Thymus (tissue), 11 donors: ENCODE data around the gene SERPINB1. TPM values are rescaled to one million over a fixed set of nuclear protein-coding genes. Genes with fewer than 3 reads are reported as not detected.

Experiments used
- DNase-seq, 9 donors: peaks; one replicate each; pipeline ENCODE4 v3.0.0-alpha.2; 2013; ENCODE audit warnings: low spot score in 9 of 9, low read depth in 6 of 9, missing footprints in 1 of 9
- H3K27ac ChIP-seq, 2 donors: one replicate each; pipeline ENCODE4 v1.5.1; 2013; ENCODE audit warnings: control low read depth in 1 of 2, low read depth in 1 of 2, low read length in 1 of 2, mild to moderate bottlenecking in 1 of 2, moderate library complexity in 1 of 2
- H3K27me3 ChIP-seq, 2 donors: one replicate each; pipeline ENCODE4 v1.5.1; 2013; ENCODE audit warnings: low read length in 1 of 2; ENCODE audit not compliant: control insufficient read depth in 2 of 2, insufficient read depth in 1 of 2
- H3K36me3 ChIP-seq, 2 donors: one replicate each; pipeline ENCODE4 v1.5.1; 2013; ENCODE audit warnings: low read length in 1 of 2, mild to moderate bottlenecking in 1 of 2, moderate library complexity in 1 of 2; ENCODE audit not compliant: control insufficient read depth in 2 of 2, insufficient read depth in 2 of 2
- H3K4me1 ChIP-seq, 2 donors: one replicate each; pipeline ENCODE4 v1.5.1; 2013; ENCODE audit warnings: low read length in 2 of 2; ENCODE audit not compliant: control insufficient read depth in 2 of 2, insufficient read depth in 2 of 2
- H3K4me3 ChIP-seq, 2 donors: one replicate each; pipeline ENCODE4 v1.5.1; 2013; ENCODE audit warnings: low read length in 2 of 2, control low read depth in 1 of 2, mild to moderate bottlenecking in 1 of 2
- H3K9me3 ChIP-seq, 2 donors: one replicate each; pipeline ENCODE4 v1.5.1; 2013; ENCODE audit warnings: low read length in 1 of 2, mild to moderate bottlenecking in 1 of 2; ENCODE audit not compliant: control insufficient read depth in 2 of 2, insufficient read depth in 1 of 2
- WGBS: extraction: QIAGEN DNeasy Blood & Tissue Kit; methylation state at CpG from one replicate; pipeline ENCODE4 v1.1.7; 2013; 5-methylcytosine and 5-hydroxymethylcytosine counted together
- polyA plus RNA-seq: library from polyadenylated mRNA; stranded (reverse); fragments of 200-250 nt; gene quantifications from one replicate; pipeline ENCODE4 v1.2.3, GENCODE V29; 2013
- total RNA-seq: library from RNA; stranded (reverse); fragments of 120-200 nt; gene quantifications from one replicate; pipeline ENCODE4 v1.2.4, GENCODE V29; 2013
- donor health status: healthy.

Gene SERPINB1
- total and polyA plus RNA-seq, 2 donors = 29.9 to 120 TPM

DNA sequence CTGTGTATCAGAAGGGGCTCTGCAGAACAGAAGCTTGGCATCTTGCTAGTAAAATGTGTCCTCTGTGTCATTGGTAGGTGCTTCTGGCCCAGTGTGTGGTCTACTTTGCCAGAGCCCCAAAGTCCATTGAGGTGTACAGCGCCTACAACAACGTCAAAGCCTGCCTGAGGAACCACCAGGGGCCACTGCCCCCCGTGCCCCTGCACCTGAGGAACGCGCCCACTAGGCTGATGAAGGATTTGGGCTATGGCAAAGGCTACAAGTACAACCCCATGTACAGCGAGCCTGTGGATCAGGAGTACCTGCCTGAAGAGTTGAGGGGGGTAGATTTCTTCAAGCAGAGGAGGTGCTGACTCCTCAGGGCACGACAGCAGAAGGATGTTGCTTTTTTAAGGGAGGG lies 56.7 kb downstream of the SERPINB1 start:
- H3K4me1 ChIP-seq = peaks cover 0 to 4% of the 10 kb centered on the region in 2 donors
- no peak overlapping the region for H3K4me3 ChIP-seq
- H3K36me3 ChIP-seq = peaks cover 54 to 67% of the 10 kb centered on the region in 2 donors
- DNase-seq = no peak
- no peaks in the 10 kb centered on the region for H3K9me3 ChIP-seq
- 98% methylated on average over 7 of the region's 7 CpGs for WGBS
- H3K27ac ChIP-seq = no peak overlapping the region
- H3K27me3 ChIP-seq = no peaks in the 10 kb centered on the region

DNA sequence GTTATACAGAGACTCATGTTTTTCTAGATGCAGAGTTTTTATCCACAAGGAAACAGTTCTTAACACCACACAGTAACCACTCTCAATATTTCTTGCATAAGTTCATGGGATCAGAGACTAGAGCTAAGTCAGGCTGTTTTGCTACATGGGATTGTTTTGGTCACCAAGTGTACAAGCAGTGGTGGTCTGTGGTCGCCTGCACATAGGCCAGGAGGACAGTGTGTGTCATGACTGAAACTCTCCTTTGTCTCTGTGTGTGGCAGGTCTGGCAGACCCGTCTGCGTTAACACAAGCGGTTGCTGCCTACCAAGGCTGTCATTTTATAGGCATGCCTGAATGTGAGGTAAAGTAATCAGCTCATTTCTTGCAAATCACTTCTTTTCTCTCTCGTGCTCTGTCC lies 57.6 kb downstream of the SERPINB1 start:
- Histone ChIP-seq H3K4me1 (peaks cover 0 to 4% of the 10 kb centered on the region in 2 donors), H3K4me3 (no peak overlapping the region), H3K27ac (no peak overlapping the region), H3K27me3 (no peaks in the 10 kb centered on the region), H3K36me3 (peaks cover 60 to 72% of the 10 kb centered on the region in 2 donors), H3K9me3 (no peaks in the 10 kb centered on the region)
- DNase-seq = no peak
- WGBS = 88% methylated on average over 5 of the region's 5 CpGs

- Histone ChIP-seq H3K36me3 (peaks cover 62 to 79% of the 10 kb centered on the region in 2 donors), H3K4me3 (no peak overlapping the region), H3K27me3 (no peaks in the 10 kb centered on the region), H3K4me1 (peaks cover 0 to 4% of the 10 kb centered on the region in 2 donors), H3K9me3 (no peaks in the 10 kb centered on the region), H3K27ac (no peak overlapping the region)
- DNase-seq = no peak
- WGBS = 47% methylated on average over 19 of the region's 19 CpGs
Observed at GRCh38 chr6:2783188-2783963, 58.3 kb downstream of the SERPINB1 start.

DNA sequence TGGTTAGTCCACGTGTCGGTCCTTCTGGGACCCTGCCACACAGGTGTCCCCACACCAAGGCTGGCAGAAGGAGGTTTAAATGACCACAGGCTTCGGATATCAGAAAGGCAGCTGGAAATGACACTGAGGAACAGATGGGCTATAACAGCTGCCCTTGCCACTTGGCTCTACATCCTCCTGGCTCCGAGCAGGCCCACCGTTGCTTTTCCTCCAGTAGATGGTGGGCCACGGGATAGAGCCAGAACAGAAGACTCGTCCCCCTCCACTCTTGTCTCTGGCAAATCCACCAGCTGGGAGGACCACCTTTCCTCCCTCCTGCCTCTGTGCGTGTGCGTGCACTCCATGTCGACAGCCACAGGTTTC lies 58.9 kb downstream of the SERPINB1 start:
- Histone ChIP-seq H3K9me3 (no peaks in the 10 kb centered on the region), H3K36me3 (peaks cover 62 to 82% of the 10 kb centered on the region in 2 donors), H3K27ac (no peak overlapping the region), H3K27me3 (no peaks in the 10 kb centered on the region), H3K4me1 (peaks cover 0 to 4% of the 10 kb centered on the region in 2 donors), H3K4me3 (no peak overlapping the region)
- no peak for DNase-seq
- 86% methylated on average over 10 of the region's 10 CpGs for WGBS

- 69% methylated on average over 9 of the region's 9 CpGs for WGBS
- no peak for DNase-seq
Observed at GRCh38 chr6:2782356-2782708, 59.3 kb downstream of the SERPINB1 start.

More at GRCh38 chr6:2782356-2782708, 59.3 kb downstream of the SERPINB1 start:
- Histone ChIP-seq H3K4me1 (peaks cover 0 to 4% of the 10 kb centered on the region in 2 donors), H3K9me3 (no peaks in the 10 kb centered on the region), H3K4me3 (no peak overlapping the region), H3K27me3 (no peaks in the 10 kb centered on the region), H3K27ac (no peak overlapping the region), H3K36me3 (peaks cover 62 to 83% of the 10 kb centered on the region in 2 donors)

Other genes starting within 250 kb of the SERPINB1 start
- 0.42 TPM for gene MYLK4, start 90.9 kb downstream of the SERPINB1 start, total RNA-seq
- gene MYLK4, start 90.9 kb downstream of the SERPINB1 start, polyA plus RNA-seq = 0.52 TPM
- gene WRNIP1, start 76.5 kb downstream of the SERPINB1 start, total RNA-seq = 48.3 TPM
- 85.3 TPM for gene WRNIP1, start 76.5 kb downstream of the SERPINB1 start, polyA plus RNA-seq
- 18.7 TPM for gene SERPINB9, start 61.4 kb upstream of the SERPINB1 start, total RNA-seq
- gene SERPINB9, start 61.4 kb upstream of the SERPINB1 start, polyA plus RNA-seq = 29.5 TPM
- 23.1 TPM for gene SERPINB6, start 129.7 kb upstream of the SERPINB1 start, total RNA-seq
- 84.3 TPM for gene SERPINB6, start 129.7 kb upstream of the SERPINB1 start, polyA plus RNA-seq
- gene NQO2, start 158.0 kb upstream of the SERPINB1 start, total RNA-seq = 16.4 TPM
- 21.7 TPM for gene NQO2, start 158.0 kb upstream of the SERPINB1 start, polyA plus RNA-seq
- 15.5 TPM for gene RIPK1, start 226.6 kb upstream of the SERPINB1 start, total RNA-seq
- 25.2 TPM for gene RIPK1, start 226.6 kb upstream of the SERPINB1 start, polyA plus RNA-seq